GM19324 (cell line): ENCODE measurements around the gene HS3ST5.
"Not testable (repeated sequence)": the region's sequence is repeated elsewhere in the genome, so short reads cannot be mapped to it uniquely, and the experiment has no call there.

Experiments
- ATAC-seq: cut with Tn5 transposase; IDR thresholded peaks from one replicate; pipeline ENCODE4 v1.9.1; 2021; ENCODE audit warnings: mild to moderate bottlenecking, moderate library complexity; ENCODE audit not compliant: unreplicated experiment, low FRiP score

The HS3ST5 gene

GRCh38 chr6:114158838-114159694 lies 183.8 kb downstream of the HS3ST5 start:
- no peak for ATAC-seq

DNA sequence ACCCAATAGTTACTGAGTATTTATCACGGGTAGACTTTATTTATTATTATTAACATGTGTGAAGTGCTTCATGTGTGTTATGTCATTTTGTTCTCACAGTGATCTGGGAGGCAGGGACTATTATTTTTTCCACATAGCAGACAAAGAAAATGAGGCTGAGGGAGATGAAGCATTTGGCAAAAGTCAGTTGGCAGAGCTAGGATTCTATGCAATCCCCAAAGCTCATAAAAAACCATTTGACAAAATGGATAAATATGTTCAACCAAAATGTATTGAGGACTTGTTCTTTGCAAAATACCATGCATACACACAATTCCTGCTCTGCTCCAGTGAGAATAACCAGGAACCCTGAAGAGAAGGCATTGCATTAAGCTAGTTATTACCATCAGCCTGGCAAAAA lies 184.4 kb downstream of the HS3ST5 start:
- ATAC-seq, result no peak

GRCh38 chr6:114157848-114158247 lies 185.0 kb downstream of the HS3ST5 start:
- ATAC-seq, result no peak

- no peak for ATAC-seq
Measured at GRCh38 chr6:114155763-114156162, 187.1 kb downstream of the HS3ST5 start.

- no peak for ATAC-seq
Measured at GRCh38 chr6:114154812-114155211, 188.0 kb downstream of the HS3ST5 start.

DNA sequence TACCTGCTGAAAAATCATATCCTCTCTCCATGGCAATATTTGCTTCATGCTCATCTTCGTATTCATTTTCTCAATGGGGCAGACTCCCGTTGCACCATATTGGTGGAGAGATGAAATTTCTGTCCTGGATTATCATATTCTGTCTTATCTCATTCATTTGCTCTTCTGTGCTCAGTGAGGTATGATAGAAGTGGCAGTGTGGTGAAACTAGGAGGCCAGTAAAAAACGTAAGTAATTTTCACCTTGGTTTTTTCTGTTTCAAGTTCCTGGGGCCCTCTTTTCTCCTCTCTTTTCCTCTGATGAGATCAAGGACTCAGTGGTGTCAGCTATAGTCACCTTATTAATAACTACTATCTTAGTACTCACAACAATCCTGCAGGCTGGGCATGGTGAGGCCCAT lies 189.4 kb downstream of the HS3ST5 start:
- ATAC-seq, result no peak

GRCh38 chr6:114151064-114151690 lies 191.6 kb downstream of the HS3ST5 start:
- ATAC-seq, result no peak

DNA sequence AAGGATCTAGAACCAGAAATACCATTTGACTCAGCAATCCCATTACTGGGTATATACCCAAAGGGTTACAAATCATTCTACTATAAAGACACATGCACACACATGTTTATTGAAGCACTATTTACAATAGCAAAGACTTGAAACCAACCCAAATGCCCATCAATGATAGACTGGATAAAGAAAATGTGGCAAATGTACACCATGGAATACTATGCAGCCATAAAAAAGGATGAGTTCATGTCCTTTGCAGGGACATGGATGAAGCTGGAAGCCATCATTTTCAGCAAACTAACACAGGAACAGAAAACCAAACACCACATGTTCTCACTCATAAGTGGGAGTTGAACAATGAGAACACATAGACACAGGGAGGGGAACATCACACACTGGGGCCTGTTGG lies 193.6 kb downstream of the HS3ST5 start:
- ATAC-seq, result not testable (repeated sequence)

GRCh38 chr6:114144887-114145851 lies 197.7 kb downstream of the HS3ST5 start:
- peak; percentile 46 for ATAC-seq

DNA sequence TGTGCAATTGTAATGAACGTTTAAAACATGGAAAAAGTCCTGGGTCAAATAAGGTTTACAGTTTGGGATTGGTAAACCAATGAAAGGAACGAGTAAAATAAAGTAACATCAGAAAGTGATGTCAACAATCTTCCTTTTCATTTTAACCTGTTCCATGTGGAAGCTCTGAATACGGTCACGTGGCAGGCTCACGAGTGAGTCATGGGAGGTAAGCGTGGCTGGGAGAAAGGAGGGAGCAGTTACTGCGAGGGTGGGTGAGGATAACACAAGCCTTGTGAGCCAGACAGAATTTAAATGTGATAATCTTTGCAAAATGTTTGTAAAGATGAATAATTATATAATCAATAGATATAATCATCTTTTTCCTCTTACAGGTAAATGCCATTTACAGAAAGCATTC lies 200.6 kb downstream of the HS3ST5 start:
- ATAC-seq, result no peak

DNA sequence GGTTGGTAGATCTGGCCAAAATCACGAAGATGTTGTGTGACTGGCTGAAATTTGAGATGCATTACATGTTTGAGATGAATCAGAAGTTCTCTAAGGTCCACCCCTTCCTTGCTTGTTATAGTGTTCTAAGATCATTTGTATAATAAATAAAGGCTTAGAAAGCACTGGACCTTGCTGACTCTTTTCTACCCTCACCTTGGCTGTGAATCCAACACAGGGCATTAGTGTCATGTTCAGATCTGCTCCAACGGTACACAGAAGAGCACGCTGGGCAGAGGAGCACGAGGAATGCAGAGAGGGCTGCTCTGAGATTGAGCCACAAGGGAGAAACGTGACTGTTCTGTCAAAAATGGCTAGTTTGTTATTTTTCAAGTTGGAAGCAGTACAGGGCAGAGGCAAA lies 202.4 kb downstream of the HS3ST5 start:
- ATAC-seq, result no peak

DNA sequence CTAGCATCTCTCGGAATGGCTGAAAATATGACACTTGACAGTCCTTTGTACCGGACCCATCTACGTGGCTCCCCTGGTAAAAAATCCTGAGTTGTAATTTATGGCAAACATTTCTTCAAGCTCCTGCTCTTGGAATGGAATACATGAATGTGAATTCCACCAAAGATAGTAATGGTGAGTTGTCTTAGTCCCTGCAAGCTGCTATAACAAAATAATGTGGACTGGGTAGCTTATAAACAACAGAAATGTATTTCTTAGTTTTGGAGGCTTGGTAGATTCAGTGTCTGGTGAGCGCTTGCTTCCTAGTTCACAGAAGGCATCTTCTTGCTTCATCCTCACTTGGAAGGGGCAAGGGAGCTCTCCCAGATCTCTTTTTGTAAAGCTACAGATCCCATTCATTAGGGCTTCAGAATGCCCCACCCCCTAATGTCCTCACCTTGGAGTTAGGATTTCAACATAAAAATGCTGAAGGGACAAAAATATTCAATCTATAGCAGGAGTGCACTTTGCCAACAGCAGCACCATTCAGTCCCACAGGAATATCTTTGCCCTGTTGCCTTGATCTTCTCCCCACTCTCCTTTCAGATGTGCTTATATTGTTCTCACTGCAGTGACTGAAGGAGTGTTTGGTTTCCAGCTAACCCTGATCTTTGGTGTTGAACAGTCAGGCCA lies 204.1 kb downstream of the HS3ST5 start:
- no peak for ATAC-seq

DNA sequence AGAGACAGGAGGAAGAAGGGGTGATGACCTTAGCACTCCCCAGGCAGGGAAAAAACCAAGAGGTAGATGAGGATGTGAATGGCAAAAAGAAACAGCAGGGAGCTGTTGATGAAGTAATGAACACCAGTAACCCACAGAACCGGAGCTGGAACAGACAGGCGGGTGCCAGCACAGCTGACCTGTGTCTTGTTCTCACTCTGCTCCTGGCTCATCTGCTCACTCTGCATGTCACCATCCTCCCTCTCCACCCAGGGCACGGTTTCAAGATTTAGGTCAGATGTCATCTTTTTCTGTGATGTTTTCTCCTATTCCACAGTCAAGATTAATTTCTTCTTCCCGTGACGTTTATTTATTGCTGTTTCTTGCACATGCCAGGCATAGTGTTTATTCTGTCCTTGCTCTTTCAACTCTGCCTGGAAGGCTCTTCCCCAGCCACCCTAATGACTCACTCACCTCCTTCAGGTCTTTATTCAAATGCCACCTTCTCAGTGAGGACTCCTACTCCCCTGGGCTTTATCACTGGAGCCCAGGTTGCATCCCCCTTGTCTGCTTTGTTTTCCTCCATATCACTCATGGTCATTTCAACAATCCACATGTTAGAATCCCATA lies 207.4 kb downstream of the HS3ST5 start:
- no peak for ATAC-seq

DNA sequence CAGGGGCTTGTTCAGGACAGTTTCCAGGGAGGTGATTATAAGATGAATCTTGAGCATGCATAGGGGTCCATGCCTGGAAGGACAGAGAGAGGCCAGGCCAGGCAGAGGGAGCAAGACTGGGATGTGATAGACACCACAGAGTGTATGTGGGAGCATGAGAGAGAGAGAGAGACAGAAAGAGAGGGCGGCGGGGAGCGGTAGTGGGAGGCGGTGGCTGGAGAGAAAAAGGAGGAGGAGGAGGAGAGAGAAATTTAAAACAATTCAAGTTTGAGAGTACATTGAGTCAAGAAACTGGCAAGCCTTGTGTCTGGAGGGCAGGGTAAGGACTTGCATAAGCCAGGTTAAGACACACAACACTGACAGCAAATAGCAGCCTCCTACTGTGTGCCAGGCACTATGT lies 209.0 kb downstream of the HS3ST5 start:
- ATAC-seq, result no peak

GRCh38 chr6:114131945-114132344 lies 210.9 kb downstream of the HS3ST5 start:
- no peak for ATAC-seq

- ATAC-seq, result no peak
Measured at GRCh38 chr6:114125576-114125975, 217.2 kb downstream of the HS3ST5 start.

- ATAC-seq, result no peak
Measured at GRCh38 chr6:114121913-114122662, 220.7 kb downstream of the HS3ST5 start.

DNA sequence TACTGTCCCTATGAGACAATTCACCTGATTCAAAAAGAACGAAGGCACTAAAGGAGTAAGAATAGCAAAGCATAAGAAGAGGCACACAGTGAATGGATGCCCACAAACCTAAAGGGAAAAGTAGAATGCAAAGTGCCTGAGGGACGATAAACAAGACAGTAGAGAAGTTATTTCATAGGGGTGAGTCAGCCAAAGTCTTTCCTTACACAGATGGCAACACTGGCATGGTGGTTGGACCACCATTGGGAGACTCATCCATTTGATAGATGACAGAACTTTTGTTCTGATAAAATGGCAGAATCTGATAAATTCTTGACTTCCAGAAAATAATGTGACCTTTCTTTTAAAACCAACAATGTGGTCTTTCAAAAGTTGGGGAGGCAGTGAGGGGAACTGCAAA lies 223.8 kb downstream of the HS3ST5 start:
- ATAC-seq, result no peak

DNA sequence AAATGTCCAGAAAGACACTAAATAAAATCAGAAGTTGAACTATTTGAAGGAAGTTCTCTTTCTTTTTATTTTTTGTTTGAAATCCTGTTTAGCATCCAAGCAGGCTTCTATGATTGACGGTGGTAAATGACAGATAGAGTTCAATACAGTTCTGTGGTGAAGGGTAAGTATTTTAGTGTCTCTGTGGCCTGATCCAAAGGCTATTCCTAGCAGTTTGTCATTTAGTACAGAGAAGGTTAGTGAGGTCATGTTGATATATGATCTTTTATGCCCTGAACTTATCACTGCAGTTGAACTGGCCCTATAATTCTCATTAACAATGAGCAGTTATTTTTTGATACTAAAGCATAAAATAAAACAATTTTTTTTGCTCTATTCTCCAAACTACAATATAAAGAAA lies 227.2 kb downstream of the HS3ST5 start:
- no peak for ATAC-seq
